ENCODE results near the gene HMGCL. TPM values are rescaled to one million over a fixed set of nuclear protein-coding genes. Genes with fewer than 3 reads are reported as not detected.
A peak's percentile ranks its signal among the peaks of the same experiment; 100 is the strongest.

The HMGCL gene
- total RNA-seq, 1 donor from 2014 or later = 25.3 TPM

GRCh38 chr1:23799570-23800399 is 25.4 kb downstream of the HMGCL start:
- peaks cover 0 to 25% of the 10 kb centered on the region in 2 donors for H3K36me3 ChIP-seq
- peaks cover 26% of the 10 kb centered on the region for H3K4me1 ChIP-seq
- no peak for TF ChIP-seq CTCF (IDR thresholded peaks at IDR 0.05)
- peak; percentile 79 to 85 for TF ChIP-seq POLR2AphosphoS5 (IDR thresholded peaks at IDR 0.05; ENCODE audit: insufficient read depth in 1 of 2, low read depth in 1 of 2)
- TF ChIP-seq POLR2A (IDR thresholded peaks at IDR 0.05) = peak in 1 of 2 donors; percentile 19
- intact Hi-C loops (cut with DNase I) = loop anchor here (10.0 kb wide), 1 partner anchor 65 kb away; the partner anchor contains the start of gene FUCA1
- DNase-seq (ENCODE audit: extremely low spot score in 2 of 2) = no peak
- no peaks in the 10 kb centered on the region for H3K9me3 ChIP-seq
- H3K4me3 ChIP-seq = peak overlapping the region; percentile 78 to 97
- H3K27me3 ChIP-seq = no peaks in the 10 kb centered on the region
- H3K27ac ChIP-seq = peak overlapping the region; percentile 77

GRCh38 chr1:23799255-23799569 is 26.0 kb downstream of the HMGCL start:
- TF ChIP-seq CTCF (IDR thresholded peaks at IDR 0.05) (no peak), POLR2AphosphoS5 (IDR thresholded peaks at IDR 0.05; ENCODE audit: insufficient read depth in 1 of 2, low read depth in 1 of 2) (no peak), POLR2A (IDR thresholded peaks at IDR 0.05) (no peak)
- peaks cover 0 to 29% of the 10 kb centered on the region in 2 donors for H3K36me3 ChIP-seq
- peaks cover 26% of the 10 kb centered on the region for H3K4me1 ChIP-seq
- intact Hi-C loops (cut with DNase I) = loop anchor here (10.0 kb wide), 1 partner anchor 66 kb away; the partner anchor contains the start of gene FUCA1
- peak overlapping the region; percentile 77 for H3K27ac ChIP-seq
- peak overlapping the region; percentile 78 to 97 for H3K4me3 ChIP-seq
- H3K27me3 ChIP-seq = no peaks in the 10 kb centered on the region
- no peak for DNase-seq (ENCODE audit: extremely low spot score in 2 of 2)
- H3K9me3 ChIP-seq = no peaks in the 10 kb centered on the region

GRCh38 chr1:23798662-23799142 is 26.5 kb downstream of the HMGCL start:
- Histone ChIP-seq H3K27ac (peak overlapping the region; percentile 77), H3K4me1 (peaks cover 28% of the 10 kb centered on the region), H3K36me3 (peaks cover 0 to 25% of the 10 kb centered on the region in 2 donors), H3K27me3 (no peaks in the 10 kb centered on the region), H3K9me3 (no peaks in the 10 kb centered on the region), H3K4me3 (peak overlapping the region; percentile 78 to 97)
- DNase-seq (ENCODE audit: extremely low spot score in 2 of 2) = no peak
- intact Hi-C loops (cut with DNase I) = loop anchor here (10.0 kb wide), 1 partner anchor 66 kb away; the partner anchor contains the start of gene FUCA1
- TF ChIP-seq CTCF (IDR thresholded peaks at IDR 0.05) (no peak), POLR2A (IDR thresholded peaks at IDR 0.05) (no peak)

GRCh38 chr1:23797478-23798448 is 27.5 kb downstream of the HMGCL start:
- H3K27me3 ChIP-seq = no peaks in the 10 kb centered on the region
- TF ChIP-seq POLR2A (IDR thresholded peaks at IDR 0.05) = no peak
- H3K36me3 ChIP-seq = peaks cover 0 to 23% of the 10 kb centered on the region in 2 donors
- H3K4me3 ChIP-seq = no peak overlapping the region
- H3K27ac ChIP-seq = no peak overlapping the region
- DNase-seq (ENCODE audit: extremely low spot score in 2 of 2) = no peak
- H3K9me3 ChIP-seq = no peaks in the 10 kb centered on the region
- H3K4me1 ChIP-seq = peaks cover 37% of the 10 kb centered on the region
- intact Hi-C loops (cut with DNase I) = loop anchor here (10.0 kb wide), 1 partner anchor 67 kb away; the partner anchor contains the start of gene FUCA1
